Neuronal stem cell (in vitro differentiated cells): Measurements from ENCODE around the gene ARMC5.
"Not testable (repeated sequence)": the region's sequence is repeated elsewhere in the genome, so short reads cannot be mapped to it uniquely, and the experiment has no call there.

Source experiments
- DNase-seq: peaks from one replicate; pipeline ENCODE4 v3.0.0-alpha.2; 2013; ENCODE audit warnings: low spot score
- H2AFZ ChIP-seq: one replicate; pipeline ENCODE4 v1.6.1; 2013; ENCODE audit warnings: mild to moderate bottlenecking, low read length, inconsistent platforms
- H2AK5ac ChIP-seq: 2 replicates; pipeline ENCODE4 v1.6.1; 2013; ENCODE audit warnings: low read depth, mild to moderate bottlenecking, inconsistent platforms, low read length, moderate library complexity, mixed read lengths
- H2BK120ac ChIP-seq: 2 replicates; pipeline ENCODE4 v1.6.1; 2013; ENCODE audit warnings: low read depth, mild to moderate bottlenecking, inconsistent platforms, low read length, moderate library complexity, mixed read lengths
- H2BK12ac ChIP-seq: one replicate; pipeline ENCODE4 v1.6.1; 2013; ENCODE audit warnings: low read length, inconsistent platforms
- H2BK15ac ChIP-seq: 2 replicates; pipeline ENCODE4 v1.6.1; 2013; ENCODE audit warnings: mild to moderate bottlenecking, low read length, inconsistent platforms, mixed read lengths
- H2BK5ac ChIP-seq: one replicate; pipeline ENCODE4 v1.6.1; 2013; ENCODE audit warnings: inconsistent platforms, mild to moderate bottlenecking, low read length, moderate library complexity
- H3K14ac ChIP-seq: one replicate; pipeline ENCODE4 v1.6.1; 2013; ENCODE audit warnings: low read length, inconsistent platforms
- H3K18ac ChIP-seq: 2 replicates; pipeline ENCODE4 v1.6.1; 2013; ENCODE audit warnings: low read length, inconsistent platforms
- H3K23ac ChIP-seq: 2 replicates; pipeline ENCODE4 v1.6.1; 2013; ENCODE audit warnings: low read depth, mild to moderate bottlenecking, mixed read lengths, low read length, inconsistent platforms; ENCODE audit not compliant: poor library complexity
- H3K27ac ChIP-seq: replicated peaks from 3 replicates; pipeline ENCODE4 v1.5.1; 2013; ENCODE audit warnings: low read length, inconsistent platforms
- H3K27me3 ChIP-seq, 3 experiments: 2 replicates each; pipeline ENCODE4 v1.6.1; 2013; ENCODE audit warnings: low read length in 3 of 3, mild to moderate bottlenecking in 2 of 3, inconsistent platforms in 1 of 3, low read depth in 1 of 3, mixed read lengths in 1 of 3, moderate library complexity in 1 of 3; ENCODE audit not compliant: control insufficient read depth in 3 of 3, insufficient read depth in 3 of 3
- H3K36me3 ChIP-seq, 2 donors: replicated peaks in 1 of 2; 2 replicates each; pipeline ENCODE4 v1.6.1; 2013; ENCODE audit warnings: low read length in 2 of 2; ENCODE audit not compliant: control insufficient read depth in 2 of 2, insufficient read depth in 2 of 2
- H3K4ac ChIP-seq: 2 replicates; pipeline ENCODE4 v1.6.1; 2013; ENCODE audit warnings: inconsistent platforms, mild to moderate bottlenecking, low read length, moderate library complexity
- H3K4me1 ChIP-seq, 2 donors: 1 replicate in 1 of 2; 2 replicates in 1 of 2; pipeline ENCODE4 v1.6.1; 2013; ENCODE audit warnings: low read length in 2 of 2, low read depth in 1 of 2; ENCODE audit not compliant: control insufficient read depth in 2 of 2, insufficient read depth in 1 of 2
- H3K4me2 ChIP-seq: one replicate; pipeline ENCODE4 v1.6.1; 2013; ENCODE audit warnings: mild to moderate bottlenecking, low read length, inconsistent platforms; ENCODE audit not compliant: insufficient read depth, poor library complexity, severe bottlenecking
- H3K4me3 ChIP-seq, 2 donors: 2 replicates each; pipeline ENCODE4 v1.5.1; 2013; ENCODE audit warnings: low read length in 2 of 2, mild to moderate bottlenecking in 2 of 2, inconsistent platforms in 1 of 2, moderate library complexity in 1 of 2
- H3K79me1 ChIP-seq: one replicate; pipeline ENCODE4 v1.6.1; 2013; ENCODE audit warnings: low read depth, mild to moderate bottlenecking, inconsistent platforms, low read length, moderate library complexity
- H3K9ac ChIP-seq: one replicate; pipeline ENCODE4 v1.6.1; 2013; ENCODE audit warnings: mild to moderate bottlenecking, low read depth, low read length, inconsistent platforms; ENCODE audit not compliant: poor library complexity
- H3K9me3 ChIP-seq, 2 donors: replicated peaks in 1 of 2; 2 replicates each; pipeline versions ENCODE3 to v1.6.1; 2013; ENCODE audit warnings: low read length in 2 of 2, mild to moderate bottlenecking in 2 of 2, inconsistent platforms in 1 of 2, low read depth in 1 of 2, mixed read lengths in 1 of 2, moderate library complexity in 1 of 2; ENCODE audit not compliant: control insufficient read depth in 2 of 2, insufficient read depth in 1 of 2
- H4K8ac ChIP-seq: one replicate; pipeline ENCODE4 v1.6.1; 2013; ENCODE audit warnings: low read depth, mild to moderate bottlenecking, inconsistent platforms, low read length, moderate library complexity
- H4K91ac ChIP-seq: one replicate; pipeline ENCODE4 v1.6.1; 2013; ENCODE audit warnings: low read length, low read depth, mild to moderate bottlenecking, inconsistent platforms; ENCODE audit not compliant: poor library complexity
- WGBS, 2 donors: extraction: QIAGEN DNeasy Blood & Tissue Kit; methylation state at CpG; one replicate each; pipeline ENCODE4 v1.1.7; 2013; ENCODE audit warnings: missing lambda C conversion rate in 2 of 2, mixed read lengths in 1 of 2; ENCODE audit not compliant: insufficient read length in 2 of 2, insufficient replicate concordance in 1 of 2; ENCODE audit errors: extremely low coverage in 2 of 2; 5-methylcytosine and 5-hydroxymethylcytosine counted together

Gene ARMC5

DNA sequence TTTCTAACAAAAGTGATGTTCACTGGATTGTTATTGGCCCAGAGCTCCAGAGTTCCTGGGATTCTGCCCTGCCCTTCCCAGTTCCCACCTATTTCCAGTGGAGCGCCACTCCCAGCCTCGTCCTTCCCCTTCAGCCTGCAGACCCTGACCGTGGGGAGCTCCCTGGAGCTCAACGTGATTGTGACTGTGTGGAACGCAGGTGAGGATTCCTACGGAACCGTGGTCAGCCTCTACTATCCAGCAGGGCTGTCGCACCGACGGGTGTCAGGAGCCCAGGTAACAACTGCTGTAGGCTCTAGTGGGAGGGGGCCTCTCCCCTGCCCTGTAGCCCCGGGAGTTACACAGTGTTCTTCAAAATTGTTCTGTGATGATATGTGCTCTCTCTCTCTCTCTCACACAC lies 42.9 kb upstream of the ARMC5 start:
- H3K9me3 ChIP-seq = no peaks in the 10 kb centered on the region
- H3K14ac ChIP-seq = peak overlapping the region; percentile 49
- H3K18ac ChIP-seq = peak overlapping the region; percentile 33
- no peak overlapping the region for H2BK12ac ChIP-seq
- no peak overlapping the region for H3K4me3 ChIP-seq
- no peak overlapping the region for H3K27ac ChIP-seq
- H2BK15ac ChIP-seq = no peak overlapping the region
- H3K4me2 ChIP-seq = no peak overlapping the region
- peaks cover 1% of the 10 kb centered on the region for H3K79me1 ChIP-seq
- H3K9ac ChIP-seq = no peak overlapping the region
- WGBS, 2 donors = no CpG with 5 or more reads among the region's 11 CpGs
- H2AK5ac ChIP-seq = no peak overlapping the region
- no peak overlapping the region for H3K4ac ChIP-seq
- H4K91ac ChIP-seq = no peak overlapping the region
- no peak for DNase-seq
- H3K23ac ChIP-seq = no peak overlapping the region
- no peak overlapping the region for H4K8ac ChIP-seq
- no peak overlapping the region for H2BK120ac ChIP-seq
- peaks cover under 1% of the 10 kb centered on the region in 2 donors for H3K4me1 ChIP-seq
- H2BK5ac ChIP-seq = no peak overlapping the region
- H3K36me3 ChIP-seq = no peaks in the 10 kb centered on the region
- H3K27me3 ChIP-seq = peaks cover 0 to 12% (median 0%) of the 10 kb centered on the region in 3 experiments
- H2AFZ ChIP-seq = no peak overlapping the region

DNA sequence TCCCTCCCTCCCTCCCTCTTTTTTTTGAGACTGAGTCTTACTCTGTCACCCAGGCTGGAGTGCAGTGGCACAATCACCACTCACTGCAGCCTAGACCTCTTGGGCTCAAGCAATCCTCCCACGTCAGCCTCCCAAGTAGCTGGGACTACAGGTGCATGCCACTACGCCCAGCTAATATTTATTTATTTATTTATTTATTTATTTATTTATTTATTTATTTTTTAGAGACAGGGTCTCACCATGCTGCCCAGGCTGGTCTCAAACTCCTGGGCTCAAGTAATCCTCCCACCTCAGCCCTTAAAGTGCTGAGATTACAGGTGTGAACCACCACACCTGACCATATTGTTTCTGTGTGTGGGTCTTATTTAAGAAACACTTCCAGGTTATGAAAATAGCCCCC lies 42.3 kb upstream of the ARMC5 start:
- H3K27me3 ChIP-seq, H2BK12ac ChIP-seq, H2BK15ac ChIP-seq, H2AK5ac ChIP-seq, H3K18ac ChIP-seq, H3K4me1 ChIP-seq, H2AFZ ChIP-seq, H3K9ac ChIP-seq, H3K27ac ChIP-seq, H3K4me3 ChIP-seq, H3K4me2 ChIP-seq, H3K79me1 ChIP-seq, H3K9me3 ChIP-seq, H4K8ac ChIP-seq, H2BK5ac ChIP-seq, H3K4ac ChIP-seq, H3K36me3 ChIP-seq, H4K91ac ChIP-seq, H3K23ac ChIP-seq, H3K14ac ChIP-seq, H2BK120ac ChIP-seq, DNase-seq: not testable (repeated sequence)
- no CpG with 5 or more reads among the region's 2 CpGs for WGBS, 2 donors

DNA sequence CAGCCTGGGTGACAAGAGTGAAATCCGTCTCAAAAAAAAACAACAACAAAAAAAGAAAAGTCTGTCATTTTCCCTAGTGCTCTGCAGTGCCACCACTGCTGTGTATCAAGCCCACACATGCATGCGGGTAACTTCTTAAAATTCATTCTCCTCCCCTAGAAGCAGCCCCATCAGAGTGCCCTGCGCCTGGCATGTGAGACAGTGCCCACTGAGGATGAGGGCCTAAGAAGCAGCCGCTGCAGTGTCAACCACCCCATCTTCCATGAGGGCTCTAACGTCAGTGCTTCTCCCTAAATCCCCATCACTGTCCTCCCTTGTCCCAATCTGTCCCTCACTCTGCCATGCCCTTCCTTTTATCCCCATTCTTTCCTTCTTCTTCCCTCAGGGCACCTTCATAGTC lies 41.4 kb upstream of the ARMC5 start:
- Histone ChIP-seq H4K8ac (no peak overlapping the region), H2BK15ac (no peak overlapping the region), H3K36me3 (no peaks in the 10 kb centered on the region), H3K27me3 (peaks cover 0 to 7% (median 0%) of the 10 kb centered on the region in 3 experiments), H2AK5ac (no peak overlapping the region), H2BK5ac (no peak overlapping the region), H3K14ac (no peak overlapping the region), H3K4me2 (no peak overlapping the region), H2AFZ (no peak overlapping the region), H3K4me1 (no peaks in the 10 kb centered on the region), H4K91ac (no peak overlapping the region), H3K79me1 (peaks cover 1% of the 10 kb centered on the region), H2BK12ac (no peak overlapping the region), H3K18ac (no peak overlapping the region), H2BK120ac (no peak overlapping the region), H3K27ac (no peak overlapping the region), H3K23ac (no peak overlapping the region), H3K4ac (no peak overlapping the region), H3K9ac (no peak overlapping the region), H3K9me3 (no peaks in the 10 kb centered on the region), H3K4me3 (no peak overlapping the region)
- no peak for DNase-seq
- whole genome bisulfite sequencing, 2 donors = no CpG with 5 or more reads among the region's 5 CpGs

DNA sequence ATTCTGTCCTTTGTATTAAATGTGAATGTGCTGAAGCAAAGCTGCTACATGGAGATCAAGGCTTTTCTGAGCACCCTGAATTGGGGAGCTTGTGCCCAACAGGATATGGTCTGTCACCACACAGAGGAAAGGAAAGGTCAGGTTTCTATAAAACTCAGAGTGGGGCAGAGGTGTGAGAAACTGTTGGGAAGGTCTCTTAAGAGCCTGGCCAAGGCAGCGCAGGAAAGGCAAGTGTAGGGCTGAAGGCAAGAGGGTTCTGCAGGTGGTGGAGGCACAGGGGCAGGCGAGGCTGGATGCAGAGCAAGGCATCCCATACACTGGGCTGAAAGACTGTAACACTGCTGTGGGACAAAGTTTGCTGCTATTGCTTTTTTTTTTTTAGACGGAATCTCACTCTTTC lies 39.3 kb upstream of the ARMC5 start:
- no peak overlapping the region for H2BK12ac ChIP-seq
- H3K4ac ChIP-seq = no peak overlapping the region
- no peak overlapping the region for H2BK15ac ChIP-seq
- H3K27ac ChIP-seq = no peak overlapping the region
- peaks cover 1% of the 10 kb centered on the region for H3K79me1 ChIP-seq
- H3K27me3 ChIP-seq = peaks cover 0 to 3% (median 0%) of the 10 kb centered on the region in 3 experiments
- H2BK120ac ChIP-seq = no peak overlapping the region
- no peaks in the 10 kb centered on the region for H3K9me3 ChIP-seq
- no peak overlapping the region for H2AK5ac ChIP-seq
- H4K91ac ChIP-seq = no peak overlapping the region
- H3K14ac ChIP-seq = no peak overlapping the region
- H2BK5ac ChIP-seq = no peak overlapping the region
- H3K4me1 ChIP-seq = no peaks in the 10 kb centered on the region
- no peaks in the 10 kb centered on the region for H3K36me3 ChIP-seq
- H2AFZ ChIP-seq = no peak overlapping the region
- no peak overlapping the region for H3K18ac ChIP-seq
- H4K8ac ChIP-seq = no peak overlapping the region
- no peak for DNase-seq
- H3K4me2 ChIP-seq = no peak overlapping the region
- no peak overlapping the region for H3K9ac ChIP-seq
- WGBS, 2 donors = no CpG with 5 or more reads among the region's 3 CpGs
- no peak overlapping the region for H3K4me3 ChIP-seq
- no peak overlapping the region for H3K23ac ChIP-seq
